NCI-H69 (cell line): Measurements from ENCODE around the gene FA2H.
"Not testable (repeated sequence)": the region's sequence is repeated elsewhere in the genome, so short reads cannot be mapped to it uniquely, and the experiment has no call there.

Source experiments
- DNase-seq: peaks from one replicate; lab custom pipeline; 2025; lab: John Stamatoyannopoulos, UW

FA2H gene

DNA sequence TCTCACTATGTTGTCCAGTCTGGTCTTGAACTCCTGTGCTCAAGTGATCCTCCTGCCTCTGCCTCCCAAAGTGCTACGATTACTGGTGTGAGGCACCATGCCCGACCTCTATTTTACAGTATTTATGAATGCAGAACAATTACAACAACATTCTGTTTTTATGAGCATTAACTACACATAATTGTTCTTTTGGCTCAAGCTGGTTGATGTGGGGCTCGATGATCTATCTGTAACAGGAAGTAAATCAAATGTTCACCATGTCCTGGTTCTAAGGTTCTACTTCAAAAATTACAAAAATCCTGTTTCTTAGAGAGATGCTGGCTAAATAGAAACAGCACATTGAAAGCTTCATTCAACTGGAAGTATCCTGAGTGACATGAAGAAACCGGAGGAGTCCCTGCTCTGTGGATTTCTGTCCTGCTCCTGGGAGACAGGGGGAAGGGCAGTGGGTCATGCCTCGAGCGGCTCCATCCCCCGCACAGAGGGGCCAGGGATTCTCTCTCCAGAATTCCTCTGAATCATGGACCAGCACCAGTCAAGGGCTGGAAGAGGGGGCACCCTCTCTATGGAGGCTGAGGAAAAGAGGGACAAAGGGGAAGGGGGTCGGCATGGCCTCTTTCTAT lies 31.5 kb downstream of the FA2H start:
- DNase-seq = peak; percentile 30

DNA sequence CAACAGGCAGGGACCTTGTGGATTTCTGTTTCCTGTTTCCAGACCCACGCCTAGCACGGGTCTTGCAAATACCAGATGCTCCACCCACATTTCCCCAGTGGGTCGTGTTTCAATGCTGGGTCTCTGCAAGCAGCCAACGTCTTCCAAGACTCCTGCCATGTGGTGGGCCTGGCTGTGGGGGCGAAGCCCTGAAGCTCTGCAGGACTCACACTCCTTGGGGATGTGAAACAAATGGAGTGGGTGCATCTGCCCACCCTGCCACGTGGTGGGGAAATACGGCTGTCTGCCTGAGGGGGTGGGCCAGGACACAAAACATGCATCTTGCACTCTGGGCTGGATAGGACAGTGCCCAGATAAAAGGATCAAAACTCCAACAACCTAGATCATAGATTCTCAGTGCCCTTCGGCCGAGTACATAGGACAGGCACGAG lies 32.6 kb downstream of the FA2H start:
- DNase-seq = peak; percentile 7

DNA sequence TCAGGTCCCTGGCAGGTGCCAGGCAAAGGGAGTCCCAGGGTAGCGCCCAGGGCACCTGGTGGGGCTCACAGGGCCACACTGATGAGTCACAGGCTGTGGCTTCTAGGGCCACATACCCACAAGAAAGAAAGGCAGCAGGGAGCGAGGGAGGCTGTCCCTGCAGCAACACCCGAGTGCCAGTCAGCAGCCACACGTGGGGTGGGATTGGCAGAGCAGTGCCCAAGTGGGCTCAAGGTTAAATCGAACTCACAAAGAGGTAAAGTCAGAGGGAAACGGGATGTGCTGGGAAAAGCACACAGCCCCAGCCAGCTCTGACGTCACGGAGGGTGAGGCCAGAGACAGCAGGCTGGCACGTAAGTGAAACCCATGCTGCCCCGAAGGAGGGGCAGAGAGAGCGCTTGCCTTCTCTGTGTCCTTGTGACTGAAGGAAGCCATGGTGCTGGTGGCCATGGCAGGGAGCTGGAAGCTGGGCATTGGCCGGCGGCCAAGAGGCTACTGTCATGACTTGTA lies 33.8 kb downstream of the FA2H start:
- no peak for DNase-seq

DNA sequence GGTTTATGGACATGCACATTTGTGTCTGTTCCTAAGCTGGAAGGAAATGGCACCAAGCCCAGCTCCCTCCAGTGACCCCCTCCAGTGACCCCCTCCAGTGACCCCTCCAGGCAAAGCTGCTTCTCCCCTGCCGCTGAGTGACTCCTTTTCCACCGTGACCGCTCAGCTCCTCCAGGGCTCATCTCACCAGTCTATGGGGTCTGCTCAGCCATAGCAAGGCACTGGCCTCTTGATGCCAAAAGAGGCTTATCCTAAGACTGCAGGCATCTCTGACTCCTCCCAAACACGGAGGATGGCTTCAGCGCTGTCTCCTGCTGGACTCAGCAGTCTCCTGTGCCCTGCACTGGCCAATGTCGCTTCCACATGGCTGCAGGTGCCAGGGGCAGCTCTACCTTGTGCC lies 35.3 kb downstream of the FA2H start:
- DNase-seq = no peak

DNA sequence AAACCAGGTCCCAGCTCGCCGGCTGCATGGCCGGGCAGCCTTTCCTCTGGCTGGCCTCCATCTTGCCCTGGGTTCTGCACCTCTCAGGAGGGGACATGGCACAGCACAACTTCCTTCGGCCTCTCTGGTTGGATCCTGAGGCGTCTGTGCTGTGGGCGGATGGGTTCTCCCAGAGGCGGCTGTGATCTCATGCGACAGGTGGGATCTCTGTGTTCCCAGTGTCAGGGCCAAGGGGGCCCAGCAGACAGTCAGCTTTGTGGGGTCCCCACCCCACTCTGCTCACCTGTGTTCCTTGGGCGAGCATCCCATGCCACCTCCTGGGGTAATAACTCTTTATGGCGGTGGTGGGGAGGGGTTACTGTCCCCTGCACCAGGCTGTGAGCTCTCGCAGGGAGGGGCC lies 35.8 kb downstream of the FA2H start:
- DNase-seq = no peak

DNA sequence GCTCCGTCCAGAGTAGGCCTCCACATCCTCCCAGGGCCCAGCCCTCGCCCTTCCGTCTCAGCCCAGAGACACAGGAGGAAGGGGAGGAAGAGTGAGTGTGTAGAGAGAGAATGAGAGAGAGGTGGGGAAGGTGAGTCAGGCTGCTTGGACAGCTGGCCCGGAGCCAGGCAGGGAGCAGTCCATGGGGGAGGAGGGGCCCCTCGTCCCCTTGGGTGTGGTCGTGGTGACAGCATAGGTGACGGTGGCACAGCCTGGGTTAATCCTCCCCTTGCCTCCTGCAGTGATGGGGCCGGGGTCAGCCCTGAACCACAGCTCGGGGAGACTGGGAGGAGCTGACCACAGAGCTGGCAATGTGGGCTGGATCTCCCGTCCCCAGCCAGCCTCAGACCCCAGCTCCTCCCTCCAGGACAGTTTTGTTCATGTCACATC lies 36.5 kb downstream of the FA2H start:
- peak; percentile 1 for DNase-seq

DNA sequence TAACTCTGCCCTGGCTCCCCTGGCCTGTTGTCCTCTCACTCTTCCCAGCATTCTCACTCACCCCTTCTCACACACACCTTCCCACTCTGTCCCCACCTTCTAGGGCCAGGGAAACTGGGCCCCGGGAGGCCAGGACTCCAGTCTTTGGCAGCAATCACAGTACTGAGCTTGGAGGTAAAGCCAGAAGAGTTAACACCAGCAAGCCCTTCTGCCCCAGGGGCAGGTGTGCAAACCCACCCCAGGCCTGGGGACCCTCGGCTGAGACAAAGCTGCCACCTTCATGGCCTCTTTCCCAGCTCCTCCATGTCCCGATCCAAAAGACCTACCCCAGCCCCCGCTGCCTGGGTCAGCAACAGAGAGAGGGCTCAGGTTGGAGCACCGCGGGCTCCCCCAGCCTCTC lies 37.1 kb downstream of the FA2H start:
- DNase-seq = no peak

DNA sequence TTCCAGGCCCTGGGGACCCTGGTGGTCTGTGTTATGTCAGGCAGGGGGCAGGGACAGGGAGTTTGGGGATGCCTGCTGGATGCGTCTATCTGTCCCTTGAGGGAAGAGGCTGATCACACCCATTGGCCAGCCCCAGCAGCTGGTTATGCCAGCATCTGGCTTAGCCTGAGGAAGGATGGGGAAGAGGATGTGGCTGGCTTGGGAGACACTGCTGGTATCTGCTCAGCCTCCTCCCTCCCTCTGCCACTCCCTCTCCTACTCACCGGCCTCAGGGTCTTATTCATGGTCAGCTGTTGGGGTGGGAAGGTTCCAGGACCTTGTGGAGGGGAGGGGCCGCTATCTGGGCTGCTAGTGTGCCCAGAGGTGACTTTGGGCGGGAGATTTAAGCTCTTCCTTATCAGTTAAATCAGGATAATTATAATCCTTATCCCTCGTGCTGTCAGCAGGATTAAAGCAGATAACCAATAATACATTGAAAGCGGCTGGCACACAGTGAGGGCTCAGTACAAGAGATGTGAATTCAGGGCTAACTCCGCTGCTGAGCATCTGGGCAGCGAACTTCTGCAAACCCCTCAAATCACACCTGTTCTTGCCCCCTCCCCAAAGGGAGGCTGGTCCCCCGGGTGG lies 38.0 kb downstream of the FA2H start:
- DNase-seq = no peak

DNA sequence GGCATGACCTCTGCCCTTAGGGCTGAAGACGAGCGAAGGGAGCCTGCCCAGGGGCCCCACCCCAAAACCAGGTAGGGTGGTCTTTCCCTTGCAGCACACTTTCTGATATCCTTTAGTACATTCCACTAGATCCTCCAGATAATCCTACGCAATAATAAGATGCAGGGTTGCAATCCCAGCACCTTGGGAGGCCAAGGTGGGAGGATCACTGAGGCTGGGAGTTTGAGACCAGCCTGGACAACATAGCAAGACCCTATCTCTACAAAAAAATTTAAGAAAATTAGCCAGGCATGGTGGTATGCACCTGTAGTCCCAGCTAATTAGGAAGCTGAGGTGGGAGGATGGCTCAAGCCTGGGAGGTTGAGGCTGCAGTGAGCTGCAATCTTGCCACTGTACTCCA lies 39.1 kb downstream of the FA2H start:
- DNase-seq = no peak

DNA sequence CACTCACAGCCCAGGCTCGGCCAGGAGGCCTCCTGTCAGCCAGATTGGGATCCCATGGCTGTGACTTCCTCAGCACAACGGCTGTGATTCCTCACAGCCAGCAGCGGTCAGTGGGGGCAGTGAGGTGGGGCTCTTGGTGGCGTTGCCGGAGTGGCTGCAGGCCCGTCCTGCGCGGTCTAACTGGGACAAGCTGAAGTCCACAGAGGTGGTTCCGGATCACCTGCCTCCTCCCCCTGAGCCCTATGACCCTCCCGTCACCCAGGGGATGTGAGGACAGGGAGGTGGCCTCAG lies 39.5 kb downstream of the FA2H start:
- DNase-seq = no peak

DNA sequence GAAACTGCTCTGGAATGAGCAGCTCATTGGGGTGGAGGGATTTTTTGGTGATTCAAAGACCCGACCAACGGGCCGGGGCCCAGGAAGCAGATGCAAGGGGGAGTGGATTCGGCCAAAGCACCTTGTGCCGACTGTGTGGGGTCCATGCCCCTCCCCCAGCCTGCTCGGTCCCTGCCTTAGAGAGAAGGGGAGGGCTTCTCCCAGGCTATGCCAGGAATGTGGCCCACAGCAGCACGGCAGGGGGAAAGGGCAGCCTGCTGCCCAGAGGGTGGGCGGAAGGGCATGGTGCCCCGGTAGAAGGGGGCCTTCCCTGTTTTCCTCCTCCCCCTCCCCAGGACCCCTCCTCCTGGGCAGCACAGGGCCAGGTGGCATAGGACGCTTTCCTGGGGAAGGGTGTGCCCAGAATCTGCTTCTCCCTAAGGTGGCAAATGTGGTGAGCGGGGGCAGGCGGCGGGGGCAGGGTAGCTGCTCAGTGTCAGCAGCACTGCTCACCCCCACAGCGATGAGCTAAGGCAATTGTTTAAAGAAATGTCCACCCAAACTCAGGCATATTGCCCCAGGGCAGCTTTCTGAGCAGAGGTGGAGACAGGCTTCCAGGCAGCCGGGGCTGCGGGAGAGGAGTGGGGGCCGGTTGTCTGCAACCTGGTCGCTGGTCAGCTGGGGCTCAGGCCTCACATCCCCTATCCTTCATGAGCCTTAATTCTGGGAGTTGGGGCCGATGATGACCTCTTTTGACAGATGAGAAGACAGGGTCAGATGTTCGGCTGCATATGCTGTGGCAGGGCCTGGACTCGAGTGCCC lies 40.1 kb downstream of the FA2H start:
- no peak for DNase-seq

DNA sequence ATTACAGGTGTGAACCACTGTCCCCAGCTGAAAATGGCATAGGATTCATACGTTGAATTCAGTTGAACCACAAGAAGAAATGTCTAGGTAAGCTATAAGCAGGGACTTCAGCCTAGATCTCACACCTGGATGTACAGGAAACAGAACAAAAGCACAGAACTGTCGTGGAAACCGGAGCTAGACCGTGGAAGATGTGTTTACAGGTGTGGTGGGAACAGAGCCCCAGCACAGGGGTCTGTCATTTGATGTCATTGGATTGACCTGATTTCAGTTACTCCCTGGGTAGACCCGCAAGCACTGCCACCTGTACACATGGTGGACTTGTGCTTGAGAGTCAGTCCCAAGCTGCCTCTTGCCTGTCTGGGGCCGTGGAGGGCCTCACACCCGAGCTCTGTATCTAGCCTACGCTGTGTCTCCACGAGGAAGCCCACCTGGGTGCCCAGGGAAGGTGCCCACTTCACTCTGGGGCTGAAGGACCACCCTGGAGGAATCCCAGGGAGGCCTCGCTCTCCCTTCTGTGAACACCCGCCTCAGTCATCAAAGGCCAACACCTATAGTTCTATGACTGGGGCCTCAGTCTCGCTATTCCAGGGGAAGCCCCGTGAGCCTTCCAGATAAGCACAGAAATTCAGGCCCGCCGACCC lies 41.8 kb downstream of the FA2H start:
- no peak for DNase-seq

DNA sequence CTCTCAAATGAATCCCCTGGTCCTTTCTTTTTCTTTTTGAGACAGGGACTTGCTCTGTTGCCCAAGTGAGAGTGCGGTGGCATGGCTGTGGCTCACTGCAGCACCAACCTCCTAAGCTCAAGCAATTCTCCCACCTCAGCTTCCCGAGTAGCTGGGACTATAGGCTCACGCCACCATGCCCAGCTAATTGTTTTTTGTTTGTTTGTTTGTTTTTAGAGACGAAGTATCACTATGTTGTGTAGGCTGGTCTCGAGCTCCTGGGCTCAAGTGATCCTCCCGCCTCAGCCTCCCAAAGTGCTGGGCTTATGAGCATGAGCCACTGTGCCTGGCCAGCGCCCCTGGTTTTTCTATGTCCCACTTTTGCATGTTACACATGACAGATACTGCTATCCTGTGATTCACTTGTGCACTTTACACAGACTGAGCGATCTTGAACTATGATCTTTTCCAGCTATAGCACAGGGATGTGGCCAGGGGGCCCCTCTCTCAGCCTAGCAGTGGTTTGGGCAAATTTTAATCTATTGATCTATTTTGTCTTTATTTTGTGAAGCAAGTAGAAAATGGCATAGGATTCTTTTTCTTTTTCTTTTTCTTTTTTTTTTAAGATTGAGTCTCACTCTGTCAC lies 42.7 kb downstream of the FA2H start:
- no peak for DNase-seq

DNA sequence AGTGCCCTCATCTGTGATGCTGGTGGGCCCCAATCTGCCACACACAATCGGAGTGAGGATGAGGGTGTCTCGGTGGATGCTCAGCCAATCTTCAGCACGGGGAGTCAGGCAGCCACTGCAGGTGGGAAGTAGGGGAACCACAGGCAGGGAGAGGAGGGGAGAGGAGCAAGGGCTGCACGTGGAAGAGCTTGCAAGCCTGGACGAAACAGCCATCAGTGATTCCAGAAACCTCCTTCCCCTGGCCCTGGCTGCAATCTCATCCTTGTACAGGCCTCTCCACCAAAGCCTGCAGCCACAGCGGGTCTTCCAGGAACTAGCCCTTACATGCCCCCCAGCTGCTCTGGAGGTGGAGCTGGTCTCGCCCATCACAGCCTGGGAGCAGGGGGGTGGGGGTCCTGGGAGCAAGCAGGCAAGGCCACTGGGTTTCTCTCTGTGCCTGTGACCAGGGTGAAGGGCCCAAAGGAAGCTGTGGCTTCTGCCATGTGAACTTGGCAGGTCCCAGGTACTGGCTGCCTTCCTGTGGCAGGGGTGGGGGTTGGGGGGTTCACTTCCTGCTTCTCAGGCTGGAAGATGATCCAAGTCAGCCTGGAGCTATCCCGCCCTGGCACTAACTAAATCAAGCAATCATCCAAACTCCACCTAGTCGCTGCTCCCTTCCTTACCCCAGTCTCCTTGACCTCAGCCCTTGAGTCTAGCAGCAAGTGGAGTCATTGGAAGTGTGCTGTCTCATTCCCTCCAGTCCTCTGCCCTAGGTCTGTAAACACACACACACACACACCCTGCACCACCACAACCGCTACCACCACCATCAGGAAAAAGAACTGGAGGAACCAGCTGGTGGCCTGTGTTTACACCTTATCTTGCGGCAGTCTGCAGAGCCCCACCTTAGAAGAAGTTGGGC lies 44.6 kb downstream of the FA2H start:
- no peak for DNase-seq

DNA sequence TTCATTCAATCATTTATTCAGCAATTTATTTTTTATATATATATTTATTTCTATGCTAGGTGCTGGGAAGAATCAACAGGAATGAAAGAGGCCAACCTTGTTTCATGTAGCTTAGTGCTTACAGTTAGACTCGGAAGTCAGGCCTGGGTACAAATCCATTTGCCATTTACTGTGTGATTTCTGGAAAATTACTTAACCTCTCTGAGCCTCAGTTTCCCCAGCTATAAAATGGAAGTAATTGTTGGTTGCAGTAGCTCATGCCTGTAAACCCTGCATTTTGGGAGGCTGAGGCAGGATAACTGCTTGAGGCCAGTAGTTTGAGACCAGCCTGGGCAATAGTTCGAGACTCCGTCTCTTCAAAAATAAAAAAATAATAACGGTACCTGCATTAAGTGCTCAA lies 46.7 kb downstream of the FA2H start:
- no peak for DNase-seq

DNA sequence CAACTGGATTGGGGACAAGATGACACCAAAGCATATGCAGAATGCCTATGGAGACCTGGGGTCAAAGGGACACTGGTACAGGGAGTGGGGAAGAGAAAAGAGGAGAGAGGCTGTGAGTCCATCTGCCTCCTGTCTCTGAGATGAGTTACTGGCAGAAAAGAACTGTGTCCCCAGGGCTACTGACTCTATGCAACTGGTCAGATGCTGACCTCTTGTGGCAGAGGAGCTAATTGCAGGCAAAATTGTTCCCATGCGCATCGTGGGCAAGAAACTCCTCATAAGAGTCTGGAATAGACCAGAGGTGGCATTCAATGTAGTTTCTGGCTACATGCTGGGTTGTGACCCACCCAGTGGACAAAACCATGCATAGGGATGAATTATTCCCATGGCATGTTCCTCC lies 47.9 kb downstream of the FA2H start:
- no peak for DNase-seq

DNA sequence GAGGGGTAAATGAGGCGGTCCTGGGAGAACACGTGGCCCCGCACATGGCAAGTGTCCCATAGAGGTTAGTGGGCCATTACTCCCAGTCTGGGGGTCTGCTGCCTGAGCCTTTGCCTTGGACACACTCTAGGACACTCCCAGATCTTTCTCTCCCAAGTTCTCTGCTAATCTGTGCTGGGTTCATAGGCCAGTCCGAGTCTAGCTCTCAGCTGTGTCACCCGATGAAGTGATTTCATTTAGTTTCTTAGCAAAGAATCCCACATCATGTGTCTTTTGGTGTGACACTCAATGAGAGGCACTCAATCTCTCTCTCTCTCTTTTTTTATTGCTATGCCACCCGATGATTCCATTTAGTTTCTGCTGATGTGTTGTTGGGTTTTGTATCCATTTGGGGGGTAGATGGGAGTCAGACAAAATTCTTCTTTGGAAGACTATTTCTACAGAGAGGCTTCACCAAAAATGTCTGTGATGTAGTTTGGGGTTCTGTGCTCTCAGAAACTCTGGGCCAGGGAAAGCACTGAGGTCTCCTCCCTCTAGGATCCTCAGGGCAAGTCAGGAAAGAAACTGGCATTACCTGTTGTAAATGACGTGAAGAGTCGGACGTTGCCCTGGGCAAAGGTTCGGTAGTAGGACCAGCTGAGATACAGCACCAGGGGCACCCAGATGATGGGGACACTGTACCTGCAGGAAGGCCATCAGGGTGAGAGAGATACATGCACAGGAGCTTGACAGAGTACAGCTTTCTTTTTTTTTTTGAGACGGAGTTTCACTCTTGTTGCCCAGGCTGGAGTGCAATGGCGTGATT lies 48.8 kb downstream of the FA2H start:
- no peak for DNase-seq

DNA sequence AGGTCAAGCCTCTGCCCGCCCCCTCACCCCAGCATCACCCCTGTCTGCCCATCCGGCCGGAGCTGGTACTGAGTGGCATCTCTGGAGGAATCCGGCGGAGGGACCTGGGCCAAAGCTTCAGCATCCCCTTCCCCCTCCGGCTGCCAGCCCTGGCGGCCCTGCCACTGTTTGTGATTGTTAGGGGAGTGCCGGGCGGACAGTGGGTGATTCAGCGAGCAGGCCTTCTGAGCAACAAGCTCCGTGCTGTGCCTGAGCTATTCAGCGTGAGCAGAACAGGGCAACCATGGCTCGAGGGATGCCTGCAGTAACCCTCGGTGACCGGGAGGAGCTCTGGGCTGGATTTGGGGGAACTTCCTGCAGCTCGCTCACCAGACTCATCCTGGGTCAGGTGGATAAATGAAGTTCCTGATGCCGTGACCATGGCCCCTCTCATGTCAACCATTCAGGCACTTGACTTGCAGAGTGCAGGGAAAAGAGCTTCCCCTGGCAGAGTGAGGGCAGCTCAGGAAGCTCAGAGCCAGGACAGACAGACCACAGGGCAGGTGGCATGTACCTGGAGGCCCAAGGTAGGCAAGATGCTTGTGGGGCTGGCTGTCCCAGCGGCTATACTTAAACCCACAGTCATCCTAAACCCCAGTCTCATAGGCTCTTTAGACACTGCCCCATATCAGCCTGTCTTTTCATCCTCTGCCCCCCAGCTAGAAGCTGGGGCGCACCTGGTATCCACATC lies 49.6 kb downstream of the FA2H start:
- no peak for DNase-seq

DNA sequence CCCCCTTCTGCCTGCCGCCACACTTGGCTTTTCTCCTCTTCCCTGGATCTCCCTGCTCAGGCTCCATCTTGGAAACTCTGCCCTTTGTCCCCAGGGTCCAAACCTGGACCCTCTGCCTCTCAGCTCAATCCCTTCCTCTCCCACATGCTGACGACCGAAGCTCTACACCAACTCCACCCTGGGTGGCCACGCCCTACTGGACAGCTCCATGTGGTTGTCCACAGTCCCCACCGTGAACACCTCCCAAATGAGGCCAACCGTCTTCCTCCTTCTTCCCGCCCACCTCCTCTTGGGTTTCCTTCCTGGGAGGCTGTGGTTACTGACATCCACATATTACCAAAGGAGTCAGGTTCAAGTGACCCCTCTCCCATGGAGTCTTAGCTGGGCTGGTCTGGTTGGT lies 51.4 kb downstream of the FA2H start:
- DNase-seq = no peak

DNA sequence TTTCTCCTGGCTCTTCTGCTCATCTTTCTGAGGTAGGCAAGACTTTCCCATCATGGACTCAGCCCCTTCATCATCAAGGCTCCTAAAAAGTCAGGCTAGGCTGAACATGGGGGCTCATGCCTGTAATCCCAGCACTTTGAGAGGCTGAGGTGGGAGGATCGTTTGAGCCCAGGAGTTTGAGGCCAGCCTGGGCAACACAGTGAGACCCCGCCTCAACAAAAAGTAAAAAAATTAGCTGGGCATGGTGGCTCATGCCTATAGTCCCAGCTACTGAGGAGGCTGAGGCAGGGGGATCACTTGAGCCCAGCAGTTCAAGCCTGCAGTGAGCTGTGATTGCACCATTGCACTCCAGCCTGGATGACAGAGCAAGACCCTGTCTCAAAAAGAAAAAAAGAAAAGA lies 52.5 kb downstream of the FA2H start:
- DNase-seq = not testable (repeated sequence)
